Tibial nerve (tissue), 4 donors: Measurements from ENCODE around the gene FMOD. TPM values are rescaled to one million over a fixed set of nuclear protein-coding genes. Genes with fewer than 3 reads are reported as not detected.

Experiments
- DNase-seq, 2 donors: peaks; one replicate each; pipeline ENCODE4 v3.0.0-alpha.2; 2019; ENCODE audit warnings: low spot score in 2 of 2
- H3K27ac ChIP-seq, 4 donors: fragments of 200-600 bp; sonication (generic) in 3 of 4; one replicate each; pipeline ENCODE4 v1.5.1; 2017 to 2019; ENCODE audit warnings: mild to moderate bottlenecking in 1 of 4
- H3K27me3 ChIP-seq, 2 donors: fragments of 200-600 bp; sonication (generic) in 1 of 2; one replicate each; pipeline versions ENCODE4 v1.5.1 to v1.6.0; 2017 to 2019
- H3K36me3 ChIP-seq, 3 donors: fragments of 200-600 bp; sonication (generic); one replicate each; pipeline ENCODE4 v1.5.1; 2018 to 2019
- H3K4me1 ChIP-seq, 4 donors: fragments of 200-600 bp; sonication (generic) in 3 of 4; one replicate each; pipeline ENCODE4 v1.5.1; 2017 to 2019
- H3K4me3 ChIP-seq, 4 donors: fragments of 200-600 bp; sonication (generic) in 3 of 4; one replicate each; pipeline ENCODE4 v1.5.1; 2017 to 2019; ENCODE audit warnings: mild to moderate bottlenecking in 1 of 4, moderate library complexity in 1 of 4
- H3K9me3 ChIP-seq, 4 donors: fragments of 200-600 bp; sonication (generic) in 3 of 4; one replicate each; pipeline ENCODE4 v1.5.1; 2017 to 2019
- CTCF ChIP-seq, 5 experiments: fragments of 200-600 bp in 3 of 5; fragments of 450-650 bp in 2 of 5; sonication (generic) in 3 of 5; IDR thresholded peaks; one replicate each; pipeline ENCODE4 v1.5.1; 2016 to 2019; ENCODE audit warnings: antibody characterized with exemption in 5 of 5, mild to moderate bottlenecking in 3 of 5, moderate library complexity in 2 of 5
- EP300 ChIP-seq, 2 donors: sonication (generic); formaldehyde crosslinking; IDR thresholded peaks; one replicate each; pipeline ENCODE4 v1.6.1; 2017; ENCODE audit warnings: antibody characterized with exemption in 2 of 2, mild to moderate bottlenecking in 1 of 2
- POLR2A ChIP-seq, 2 donors: fragments of 450-650 bp; IDR thresholded peaks; one replicate each; pipeline ENCODE4 v1.6.1; 2017; ENCODE audit warnings: antibody characterized with exemption in 2 of 2, mild to moderate bottlenecking in 2 of 2, moderate library complexity in 2 of 2
- WGBS, 2 donors: methylation state at CpG; one replicate each; pipeline ENCODE4 v1.1.5; 2018; 5-methylcytosine and 5-hydroxymethylcytosine counted together
- total RNA-seq, 4 donors: library from RNA; depleted of rRNA; stranded (reverse); fragments of >200 nt; gene quantifications; one replicate each; pipeline ENCODE4 v1.1.0, GENCODE V29; 2016

Gene FMOD
- total RNA-seq, 4 donors from 2014 or later, result 73.9 to 203 (median 102) TPM

GRCh38 chr1:203367057-203367456 lies 16.1 kb upstream of the FMOD start:
- Histone ChIP-seq H3K4me1 (peaks cover 0 to 20% (median 5%) of the 10 kb centered on the region in 4 donors), H3K27me3 (no peaks in the 10 kb centered on the region), H3K4me3 (no peak overlapping the region), H3K36me3 (no peaks in the 10 kb centered on the region), H3K9me3 (no peaks in the 10 kb centered on the region), H3K27ac (no peak overlapping the region)
- no peak for TF ChIP-seq POLR2A (IDR thresholded peaks at IDR 0.05)
- no peak for DNase-seq
- 46 to 63% methylated on average over 4 of the region's 4 CpGs for WGBS, 2 donors

GRCh38 chr1:203366476-203366875 lies 15.6 kb upstream of the FMOD start:
- H3K27me3 ChIP-seq, result no peaks in the 10 kb centered on the region
- peaks cover 0 to 20% (median 5%) of the 10 kb centered on the region in 4 donors for H3K4me1 ChIP-seq
- H3K27ac ChIP-seq, result no peak overlapping the region
- TF ChIP-seq POLR2A (IDR thresholded peaks at IDR 0.05) (no peak), EP300 (IDR thresholded peaks at IDR 0.05) (no peak), CTCF (IDR thresholded peaks at IDR 0.05) (no peak)
- WGBS, 2 donors, result 81 to 84% methylated on average over 3 of the region's 3 CpGs
- DNase-seq, result no peak
- no peak overlapping the region for H3K4me3 ChIP-seq
- H3K36me3 ChIP-seq, result no peaks in the 10 kb centered on the region
- no peaks in the 10 kb centered on the region for H3K9me3 ChIP-seq

- Histone ChIP-seq H3K4me3 (no peak overlapping the region), H3K27me3 (no peaks in the 10 kb centered on the region), H3K9me3 (no peaks in the 10 kb centered on the region), H3K4me1 (peaks cover 0 to 28% (median 5%) of the 10 kb centered on the region in 4 donors), H3K27ac (no peak overlapping the region), H3K36me3 (no peaks in the 10 kb centered on the region)
- TF ChIP-seq EP300 (IDR thresholded peaks at IDR 0.05), result no peak
- no peak for TF ChIP-seq CTCF (IDR thresholded peaks at IDR 0.05)
- no peak for TF ChIP-seq POLR2A (IDR thresholded peaks at IDR 0.05)
- no peak for DNase-seq
- 56 to 74% methylated on average over 3 to 4 of the region's 4 CpGs for WGBS, 2 donors
Observed at GRCh38 chr1:203364806-203365205, 13.9 kb upstream of the FMOD start.

GRCh38 chr1:203364094-203364801 lies 13.3 kb upstream of the FMOD start:
- Histone ChIP-seq H3K4me3 (no peak overlapping the region), H3K36me3 (no peaks in the 10 kb centered on the region), H3K4me1 (peaks cover 0 to 26% (median 6%) of the 10 kb centered on the region in 4 donors), H3K9me3 (no peaks in the 10 kb centered on the region), H3K27ac (no peak overlapping the region), H3K27me3 (no peaks in the 10 kb centered on the region)
- WGBS, 2 donors, result 46 to 58% methylated on average over 13 of the region's 13 CpGs
- DNase-seq, result no peak
- TF ChIP-seq EP300 (IDR thresholded peaks at IDR 0.05) (no peak), CTCF (IDR thresholded peaks at IDR 0.05) (no peak), POLR2A (IDR thresholded peaks at IDR 0.05) (no peak)

GRCh38 chr1:203362720-203363025 lies 11.8 kb upstream of the FMOD start:
- H3K4me1 ChIP-seq, result peaks cover 0 to 21% (median 3%) of the 10 kb centered on the region in 4 donors
- H3K9me3 ChIP-seq, result no peaks in the 10 kb centered on the region
- no peaks in the 10 kb centered on the region for H3K36me3 ChIP-seq
- no peaks in the 10 kb centered on the region for H3K27me3 ChIP-seq
- DNase-seq, result no peak
- TF ChIP-seq POLR2A (IDR thresholded peaks at IDR 0.05) (no peak), CTCF (IDR thresholded peaks at IDR 0.05) (no peak), EP300 (IDR thresholded peaks at IDR 0.05) (no peak)
- H3K4me3 ChIP-seq, result no peak overlapping the region
- no peak overlapping the region for H3K27ac ChIP-seq
